Measurements from ENCODE around the gene NACC2. TPM values are rescaled to one million over a fixed set of nuclear protein-coding genes. Genes with fewer than 3 reads are reported as not detected.

The NACC2 gene
- total and polyA plus RNA-seq, 4 donors = 4.8 to 17.8 (median 8.8) TPM

DNA sequence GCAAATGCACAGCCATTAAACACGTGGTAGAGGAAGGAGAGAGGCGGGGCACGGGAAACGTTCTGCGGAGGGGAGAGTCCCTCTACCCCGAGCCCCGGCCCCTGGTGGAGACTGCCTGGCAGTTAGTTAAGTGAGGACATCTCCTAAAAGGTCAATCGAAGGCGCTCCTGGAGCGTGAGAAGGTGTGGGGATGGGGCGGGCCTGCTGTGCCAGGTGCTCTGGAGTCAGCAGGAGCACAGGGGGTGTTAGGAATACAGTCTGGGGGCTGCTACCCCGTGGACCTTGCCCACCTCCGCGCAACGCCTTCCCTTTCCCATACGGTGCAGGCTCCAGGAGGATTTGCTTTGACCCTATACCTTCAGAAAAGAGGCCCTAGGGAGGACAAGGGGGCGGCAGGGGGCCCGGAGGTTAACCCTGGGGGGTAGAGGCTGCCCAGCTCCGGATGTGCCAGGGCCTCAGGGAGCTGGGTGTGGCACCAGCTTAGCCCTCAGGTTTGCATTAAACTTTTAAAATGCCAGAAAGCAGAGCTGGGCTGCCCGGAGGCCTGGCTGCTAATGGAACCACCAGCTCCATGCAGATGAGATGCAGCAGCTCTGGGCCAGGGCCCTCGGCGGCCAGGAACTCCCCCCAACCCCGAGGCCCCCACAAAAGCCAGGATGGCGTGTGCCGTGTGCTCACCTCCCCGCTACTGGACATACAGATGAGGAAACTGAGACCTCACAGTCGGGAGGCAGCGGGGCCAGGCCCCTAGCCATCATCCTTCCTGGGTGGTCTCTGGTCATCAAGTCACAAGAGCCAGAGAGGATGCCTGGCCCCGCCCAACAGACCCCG lies 39.2 kb downstream of the NACC2 start:
- H3K4me1 ChIP-seq (ENCODE audit: control insufficient read depth in 4 of 4, insufficient read depth in 4 of 4, low read length in 3 of 4) = peaks cover 0 to 8% (median 4%) of the 10 kb centered on the region in 4 donors
- H3K9me3 ChIP-seq (ENCODE audit: control insufficient read depth in 4 of 4, low read length in 3 of 4) = no peaks in the 10 kb centered on the region
- TF ChIP-seq GABPA (IDR thresholded peaks at IDR 0.05 in 1 of 2, conservative IDR thresholded peaks at IDR 0.05 in 1 of 2) (no peak), REST (IDR thresholded peaks at IDR 0.05) (no peak), NR2F2 (IDR thresholded peaks at IDR 0.05) (no peak), HNF4A (conservative IDR thresholded peaks at IDR 0.05) (no peak), RAD21 (IDR thresholded peaks at IDR 0.05) (no peak), SP1 (IDR thresholded peaks at IDR 0.05) (no peak), FOXA2 (IDR thresholded peaks at IDR 0.05) (no peak), HNF4G (IDR thresholded peaks at IDR 0.05) (no peak), JUND (IDR thresholded peaks at IDR 0.05) (no peak), RXRA (IDR thresholded peaks at IDR 0.05) (no peak), YY1 (IDR thresholded peaks at IDR 0.05) (no peak), FOXA1 (IDR thresholded peaks at IDR 0.05) (no peak)
- TF ChIP-seq, protein P1, sequence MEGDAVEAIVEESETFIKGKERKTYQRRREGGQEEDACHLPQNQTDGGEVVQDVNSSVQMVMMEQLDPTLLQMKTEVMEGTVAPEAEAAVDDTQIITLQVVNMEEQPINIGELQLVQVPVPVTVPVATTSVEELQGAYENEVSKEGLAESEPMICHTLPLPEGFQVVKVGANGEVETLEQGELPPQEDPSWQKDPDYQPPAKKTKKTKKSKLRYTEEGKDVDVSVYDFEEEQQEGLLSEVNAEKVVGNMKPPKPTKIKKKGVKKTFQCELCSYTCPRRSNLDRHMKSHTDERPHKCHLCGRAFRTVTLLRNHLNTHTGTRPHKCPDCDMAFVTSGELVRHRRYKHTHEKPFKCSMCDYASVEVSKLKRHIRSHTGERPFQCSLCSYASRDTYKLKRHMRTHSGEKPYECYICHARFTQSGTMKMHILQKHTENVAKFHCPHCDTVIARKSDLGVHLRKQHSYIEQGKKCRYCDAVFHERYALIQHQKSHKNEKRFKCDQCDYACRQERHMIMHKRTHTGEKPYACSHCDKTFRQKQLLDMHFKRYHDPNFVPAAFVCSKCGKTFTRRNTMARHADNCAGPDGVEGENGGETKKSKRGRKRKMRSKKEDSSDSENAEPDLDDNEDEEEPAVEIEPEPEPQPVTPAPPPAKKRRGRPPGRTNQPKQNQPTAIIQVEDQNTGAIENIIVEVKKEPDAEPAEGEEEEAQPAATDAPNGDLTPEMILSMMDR (IDR thresholded peaks at IDR 0.05; ENCODE audit: low read depth, low read length, missing input control) = no peak
- TF ChIP-seq, protein P2, sequence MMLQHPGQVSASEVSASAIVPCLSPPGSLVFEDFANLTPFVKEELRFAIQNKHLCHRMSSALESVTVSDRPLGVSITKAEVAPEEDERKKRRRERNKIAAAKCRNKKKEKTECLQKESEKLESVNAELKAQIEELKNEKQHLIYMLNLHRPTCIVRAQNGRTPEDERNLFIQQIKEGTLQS (IDR thresholded peaks at IDR 0.05) = no peak
- TF ChIP-seq, protein P3, sequence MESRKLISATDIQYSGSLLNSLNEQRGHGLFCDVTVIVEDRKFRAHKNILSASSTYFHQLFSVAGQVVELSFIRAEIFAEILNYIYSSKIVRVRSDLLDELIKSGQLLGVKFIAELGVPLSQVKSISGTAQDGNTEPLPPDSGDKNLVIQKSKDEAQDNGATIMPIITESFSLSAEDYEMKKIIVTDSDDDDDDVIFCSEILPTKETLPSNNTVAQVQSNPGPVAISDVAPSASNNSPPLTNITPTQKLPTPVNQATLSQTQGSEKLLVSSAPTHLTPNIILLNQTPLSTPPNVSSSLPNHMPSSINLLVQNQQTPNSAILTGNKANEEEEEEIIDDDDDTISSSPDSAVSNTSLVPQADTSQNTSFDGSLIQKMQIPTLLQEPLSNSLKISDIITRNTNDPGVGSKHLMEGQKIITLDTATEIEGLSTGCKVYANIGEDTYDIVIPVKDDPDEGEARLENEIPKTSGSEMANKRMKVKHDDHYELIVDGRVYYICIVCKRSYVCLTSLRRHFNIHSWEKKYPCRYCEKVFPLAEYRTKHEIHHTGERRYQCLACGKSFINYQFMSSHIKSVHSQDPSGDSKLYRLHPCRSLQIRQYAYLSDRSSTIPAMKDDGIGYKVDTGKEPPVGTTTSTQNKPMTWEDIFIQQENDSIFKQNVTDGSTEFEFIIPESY (IDR thresholded peaks at IDR 0.05) = no peak
- TF ChIP-seq, protein P4, sequence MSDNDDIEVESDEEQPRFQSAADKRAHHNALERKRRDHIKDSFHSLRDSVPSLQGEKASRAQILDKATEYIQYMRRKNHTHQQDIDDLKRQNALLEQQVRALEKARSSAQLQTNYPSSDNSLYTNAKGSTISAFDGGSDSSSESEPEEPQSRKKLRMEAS (IDR thresholded peaks at IDR 0.05) = no peak
- no peak overlapping the region for H3K9ac ChIP-seq (ENCODE audit: low read depth in 1 of 2, low read length in 2 of 2)
- WGBS = 82% methylated on average over 30 of the region's 30 CpGs
- H3K27ac ChIP-seq (ENCODE audit: low read depth in 1 of 2, low read length in 2 of 2) = no peak overlapping the region
- peaks cover 0 to 2% (median 0%) of the 10 kb centered on the region in 4 donors for H3K36me3 ChIP-seq (ENCODE audit: control insufficient read depth in 4 of 4, insufficient read depth in 3 of 4, low read depth in 1 of 4, low read length in 3 of 4)
- no peaks in the 10 kb centered on the region for H3K27me3 ChIP-seq (ENCODE audit: control insufficient read depth in 4 of 4, insufficient read depth in 4 of 4, low read length in 3 of 4)
- peak; percentile 29 for DNase-seq (ENCODE audit: low spot score)
- no peak overlapping the region for H3K4me3 ChIP-seq (ENCODE audit: low read depth in 1 of 3, low read length in 3 of 3)

All from liver (tissue), 9 donors.